Measurements from ENCODE around the gene DMRTA1. TPM values are rescaled to one million over a fixed set of nuclear protein-coding genes. Genes with fewer than 3 reads are reported as not detected.
"Not testable (repeated sequence)": the region's sequence is repeated elsewhere in the genome, so short reads cannot be mapped to it uniquely, and the experiment has no call there.

Gene DMRTA1
- total RNA-seq, 4 donors from 2014 or later, result 0.78 to 2.1 (median 1.1) TPM

- no peak overlapping the region for H3K27ac ChIP-seq
- no peaks in the 10 kb centered on the region for H3K27me3 ChIP-seq
- no peaks in the 10 kb centered on the region for H3K9me3 ChIP-seq
- TF ChIP-seq EP300 (IDR thresholded peaks at IDR 0.05) (no peak), CTCF (IDR thresholded peaks at IDR 0.05) (no peak), POLR2A (IDR thresholded peaks at IDR 0.05) (no peak)
- H3K36me3 ChIP-seq, result no peaks in the 10 kb centered on the region
- H3K4me1 ChIP-seq, result no peaks in the 10 kb centered on the region
- WGBS, 2 donors, result 91 to 93% methylated on average over 12 to 13 of the region's 15 CpGs
- H3K4me3 ChIP-seq, result no peak overlapping the region
- no peak for DNase-seq (ENCODE audit: low spot score in 2 of 2)
Observed at GRCh38 chr9:22433691-22434090, 12.9 kb upstream of the DMRTA1 start.

- not testable (repeated sequence) for H3K27ac ChIP-seq; H3K4me1 ChIP-seq; H3K4me3 ChIP-seq; H3K9me3 ChIP-seq; H3K36me3 ChIP-seq; DNase-seq (ENCODE audit: low spot score in 2 of 2); H3K27me3 ChIP-seq
- WGBS, 2 donors, result 66 to 77% methylated on average over 3 of the region's 3 CpGs
Observed at GRCh38 chr9:22435252-22435651, 11.4 kb upstream of the DMRTA1 start.

- H3K36me3 ChIP-seq; H3K9me3 ChIP-seq; H3K4me3 ChIP-seq; DNase-seq (ENCODE audit: low spot score in 2 of 2); H3K27me3 ChIP-seq; H3K4me1 ChIP-seq; H3K27ac ChIP-seq: not testable (repeated sequence)
- WGBS, 2 donors, result 80% methylated on average over 8 of the region's 8 CpGs
Observed at GRCh38 chr9:22437461-22438067, 9.1 kb upstream of the DMRTA1 start.

GRCh38 chr9:22440841-22441240 is 5.8 kb upstream of the DMRTA1 start:
- H3K27me3 ChIP-seq, result no peaks in the 10 kb centered on the region
- 92 to 98% methylated on average over 8 to 16 of the region's 16 CpGs for WGBS, 2 donors
- DNase-seq (ENCODE audit: low spot score in 2 of 2), result no peak
- H3K36me3 ChIP-seq, result no peaks in the 10 kb centered on the region
- H3K4me1 ChIP-seq, result no peaks in the 10 kb centered on the region
- no peaks in the 10 kb centered on the region for H3K9me3 ChIP-seq
- H3K4me3 ChIP-seq, result no peak overlapping the region
- no peak overlapping the region for H3K27ac ChIP-seq
- TF ChIP-seq CTCF (IDR thresholded peaks at IDR 0.05) (no peak), POLR2A (IDR thresholded peaks at IDR 0.05) (no peak), EP300 (IDR thresholded peaks at IDR 0.05) (no peak)

GRCh38 chr9:22446950-22447617 is 460 bp downstream of the DMRTA1 start:
- Histone ChIP-seq H3K4me1 (peaks cover 0 to 22% (median 2%) of the 10 kb centered on the region in 4 donors), H3K36me3 (no peaks in the 10 kb centered on the region), H3K4me3 (peak overlapping the region; percentile 51 to 82 (median 58)), H3K9me3 (no peaks in the 10 kb centered on the region), H3K27me3 (no peaks in the 10 kb centered on the region), H3K27ac (peak overlapping the region; percentile 49 to 85 (median 72))
- peak in 1 of 2 donors; percentile 6 for DNase-seq (ENCODE audit: low spot score in 2 of 2)
- TF ChIP-seq EP300 (IDR thresholded peaks at IDR 0.05), result no peak
- TF ChIP-seq CTCF (IDR thresholded peaks at IDR 0.05), result peak in 2 of 5 experiments; percentile 11 to 15
- WGBS, 2 donors, result 1 to 2% methylated on average over 22 to 38 of the region's 70 CpGs

- H3K4me1 ChIP-seq, result peaks cover 0 to 22% (median 2%) of the 10 kb centered on the region in 4 donors
- no peaks in the 10 kb centered on the region for H3K9me3 ChIP-seq
- no peak for DNase-seq (ENCODE audit: low spot score in 2 of 2)
- peak overlapping the region; percentile 49 to 85 (median 72) for H3K27ac ChIP-seq
- H3K4me3 ChIP-seq, result peak overlapping the region; percentile 51 to 82 (median 58)
- H3K36me3 ChIP-seq, result no peaks in the 10 kb centered on the region
- TF ChIP-seq EP300 (IDR thresholded peaks at IDR 0.05) (no peak), CTCF (IDR thresholded peaks at IDR 0.05) (no peak), POLR2A (IDR thresholded peaks at IDR 0.05) (no peak)
- H3K27me3 ChIP-seq, result no peaks in the 10 kb centered on the region
- WGBS, 2 donors, result 27 to 34% methylated on average over 17 of the region's 17 CpGs
Observed at GRCh38 chr9:22447618-22448305, 1.1 kb downstream of the DMRTA1 start.
